H9 (cell line): ENCODE results near the gene IRF7. TPM values are rescaled to one million over a fixed set of nuclear protein-coding genes. Genes with fewer than 3 reads are reported as not detected.

ENCODE experiments used
- DNase-seq: peaks from one replicate; pipeline ENCODE4 v3.0.0-alpha.2; 2017
- H2AFZ ChIP-seq: one replicate; pipeline ENCODE4 v1.6.1; 2013; ENCODE audit warnings: mild to moderate bottlenecking, low read length, control low read depth, moderate library complexity
- H2AK5ac ChIP-seq: 2 replicates; pipeline ENCODE4 v1.6.1; 2013; ENCODE audit warnings: low read length, control low read depth, mixed read lengths; ENCODE audit not compliant: insufficient read length
- H2BK120ac ChIP-seq: one replicate; pipeline ENCODE4 v1.6.1; 2013; ENCODE audit warnings: low read depth, mild to moderate bottlenecking, low read length, control low read depth, inconsistent platforms; ENCODE audit not compliant: poor library complexity, severe bottlenecking
- H2BK12ac ChIP-seq: 2 replicates; pipeline ENCODE4 v1.6.1; 2013; ENCODE audit warnings: low read length, control low read depth, mixed read lengths, low read depth; ENCODE audit not compliant: insufficient read length
- H2BK15ac ChIP-seq: 2 replicates; pipeline ENCODE4 v1.6.1; 2013; ENCODE audit warnings: low read depth, low read length, control low read depth
- H2BK20ac ChIP-seq: one replicate; pipeline ENCODE4 v1.6.1; 2013; ENCODE audit warnings: low read depth, mild to moderate bottlenecking, low read length, control low read depth, inconsistent platforms; ENCODE audit not compliant: poor library complexity, severe bottlenecking
- H2BK5ac ChIP-seq: 2 replicates; pipeline ENCODE4 v1.6.1; 2013; ENCODE audit warnings: low read length, control low read depth, mixed read lengths; ENCODE audit not compliant: insufficient read length
- H3K14ac ChIP-seq: 2 replicates; pipeline ENCODE4 v1.6.1; 2013; ENCODE audit warnings: low read length, control low read depth; ENCODE audit not compliant: insufficient read depth
- H3K18ac ChIP-seq: 2 replicates; pipeline ENCODE4 v1.6.1; 2013; ENCODE audit warnings: low read depth, mild to moderate bottlenecking, mixed read lengths, low read length, control low read depth; ENCODE audit not compliant: insufficient read length
- H3K23ac ChIP-seq: 2 replicates; pipeline ENCODE4 v1.6.1; 2013; ENCODE audit warnings: low read length, control low read depth, mixed read lengths, low read depth; ENCODE audit not compliant: insufficient read length
- H3K23me2 ChIP-seq: 2 replicates; pipeline ENCODE4 v1.6.1; 2013; ENCODE audit warnings: low read depth, mild to moderate bottlenecking, mixed read lengths, low read length, control low read depth; ENCODE audit not compliant: insufficient read length, poor library complexity, severe bottlenecking
- H3K27ac ChIP-seq: 2 replicates; pipeline ENCODE4 v1.5.1; 2013; ENCODE audit warnings: low read length, control low read depth, mixed read lengths, low read depth; ENCODE audit not compliant: insufficient read length
- H3K27me3 ChIP-seq: 2 replicates; pipeline ENCODE4 v1.6.1; 2013; ENCODE audit warnings: low read length, control low read depth, inconsistent platforms; ENCODE audit not compliant: insufficient read depth
- H3K4ac ChIP-seq: 2 replicates; pipeline ENCODE4 v1.6.1; 2013; ENCODE audit warnings: low read depth, mild to moderate bottlenecking, control low read depth, inconsistent platforms, low read length, moderate library complexity
- H3K4me1 ChIP-seq: 2 replicates; pipeline ENCODE4 v1.6.1; 2013; ENCODE audit warnings: low read length, control low read depth, inconsistent platforms; ENCODE audit not compliant: insufficient read depth
- H3K4me2 ChIP-seq: 2 replicates; pipeline ENCODE4 v1.6.1; 2013; ENCODE audit warnings: low read length, control low read depth, mixed read lengths; ENCODE audit not compliant: insufficient read length, insufficient read depth
- H3K56ac ChIP-seq: 2 replicates; pipeline ENCODE4 v1.6.1; 2013; ENCODE audit warnings: low read depth, mild to moderate bottlenecking, mixed read lengths, low read length, control low read depth; ENCODE audit not compliant: insufficient read length
- H3K79me1 ChIP-seq: 2 replicates; pipeline ENCODE4 v1.6.1; 2013; ENCODE audit warnings: low read depth, mild to moderate bottlenecking, moderate library complexity, low read length, control low read depth, inconsistent platforms; ENCODE audit not compliant: insufficient read depth, poor library complexity, severe bottlenecking
- H3K79me2 ChIP-seq: 2 replicates; pipeline ENCODE4 v1.6.1; 2013; ENCODE audit warnings: low read length, control low read depth, inconsistent platforms; ENCODE audit not compliant: insufficient read depth
- H3K9ac ChIP-seq: 2 replicates; pipeline ENCODE4 v1.6.1; 2013; ENCODE audit warnings: low read length, control low read depth, mixed read lengths; ENCODE audit not compliant: insufficient read length; ENCODE audit errors: extremely low read depth
- H3K9me3 ChIP-seq: one replicate; pipeline ENCODE4 v1.6.1; 2013; ENCODE audit warnings: low read depth, low read length, inconsistent platforms; ENCODE audit not compliant: control insufficient read depth
- H3T11ph ChIP-seq: one replicate; pipeline ENCODE4 v1.6.1; 2013; ENCODE audit warnings: mild to moderate bottlenecking, low read length, control low read depth, inconsistent platforms
- H4K20me1 ChIP-seq: one replicate; pipeline ENCODE4 v1.6.1; 2013; ENCODE audit not compliant: control insufficient read depth, insufficient read length, insufficient read depth
- H4K5ac ChIP-seq: 2 replicates; pipeline ENCODE4 v1.6.1; 2013; ENCODE audit warnings: low read depth, mild to moderate bottlenecking, mixed read lengths, low read length, control low read depth; ENCODE audit not compliant: insufficient read length
- H4K8ac ChIP-seq: replicated peaks from 2 replicates; pipeline ENCODE4 v1.6.1; 2013; ENCODE audit warnings: low read length, control low read depth, mixed read lengths, low read depth; ENCODE audit not compliant: insufficient read length
- H4K91ac ChIP-seq: 2 replicates; pipeline ENCODE4 v1.6.1; 2013; ENCODE audit warnings: low read depth, mild to moderate bottlenecking, moderate library complexity, mixed read lengths, low read length, control low read depth; ENCODE audit not compliant: insufficient read length
- H3K27ac Mint-ChIP-seq, 3 experiments: 2 replicates in 2 of 3; 3 replicates in 1 of 3; pipeline ENCODE4 v1.8.0; 2020 to 2021; ENCODE audit warnings: mixed read lengths in 3 of 3, mild to moderate bottlenecking in 1 of 3, moderate library complexity in 1 of 3
- H3K27me3 Mint-ChIP-seq: 2 replicates; pipeline ENCODE4 v1.8.0; 2021; ENCODE audit warnings: low read depth, mild to moderate bottlenecking, moderate library complexity, mixed read lengths
- H3K36me3 Mint-ChIP-seq, 3 experiments: 2 replicates in 2 of 3; 3 replicates in 1 of 3; pipeline ENCODE4 v1.8.0; 2020 to 2021; ENCODE audit warnings: low read depth in 3 of 3, mixed read lengths in 3 of 3; ENCODE audit not compliant: insufficient read depth in 1 of 3
- H3K4me1 Mint-ChIP-seq, 2 experiments: 2 replicates each; pipeline ENCODE4 v1.8.0; 2020; ENCODE audit warnings: mixed read lengths in 2 of 2
- H3K4me3 Mint-ChIP-seq, 2 experiments: 2 replicates in 1 of 2; 3 replicates in 1 of 2; pipeline ENCODE4 v1.8.0; 2020 to 2021; ENCODE audit warnings: mild to moderate bottlenecking in 2 of 2, mixed read lengths in 2 of 2, moderate library complexity in 1 of 2
- H3K9me3 Mint-ChIP-seq, 2 experiments: 2 replicates in 1 of 2; 3 replicates in 1 of 2; pipeline ENCODE4 v1.8.0; 2020; ENCODE audit warnings: mild to moderate bottlenecking in 2 of 2, mixed read lengths in 2 of 2, moderate library complexity in 1 of 2
- CTCF ChIP-seq: fragments of 200-600 bp; sonication (generic); conservative IDR thresholded peaks from 3 replicates; pipeline ENCODE4 v1.8.0; 2021; ENCODE audit warnings: antibody characterized with exemption, mild to moderate bottlenecking
- WGBS: extraction: QIAGEN DNeasy Blood & Tissue Kit; methylation state at CpG from one replicate; pipeline ENCODE4 v1.1.7; 2013; ENCODE audit warnings: missing lambda C conversion rate, low lambda C conversion rate, mixed read lengths; ENCODE audit not compliant: insufficient read length; ENCODE audit errors: extremely low coverage; 5-methylcytosine and 5-hydroxymethylcytosine counted together
- total RNA-seq: library from RNA; stranded (reverse); gene quantifications from 2 replicates; pipeline ENCODE4 v1.2.1, GENCODE V29; 2021

IRF7 gene
- total RNA-seq, 1 experiment from 2014 or later = 9.8 TPM

- H2BK20ac ChIP-seq = no peak overlapping the region
- no peaks in the 10 kb centered on the region for H3K9me3 ChIP-seq
- no peak overlapping the region for H2BK5ac ChIP-seq
- H3K4me3 Mint-ChIP-seq = no peak overlapping the region
- no peak overlapping the region for H3K14ac ChIP-seq
- H3K56ac ChIP-seq = no peak overlapping the region
- no peak overlapping the region for H2AK5ac ChIP-seq
- no CpG with 5 or more reads among the region's 28 CpGs for WGBS
- no peak overlapping the region for H3K18ac ChIP-seq
- H3K23ac ChIP-seq = no peak overlapping the region
- no peak for DNase-seq
- H3K27ac ChIP-seq = no peak overlapping the region
- H3K79me2 ChIP-seq = no peaks in the 10 kb centered on the region
- no peak overlapping the region for H3K9ac ChIP-seq
- no peak overlapping the region for H3K27ac Mint-ChIP-seq
- H3K4me1 Mint-ChIP-seq = peaks cover 3 to 4% of the 10 kb centered on the region in 2 experiments; a peak in 1 of 4 replicates
- H2BK120ac ChIP-seq = no peak overlapping the region
- H4K8ac ChIP-seq = no peak overlapping the region
- no peak overlapping the region for H2BK12ac ChIP-seq
- no peaks in the 10 kb centered on the region for H3K27me3 ChIP-seq
- peaks cover 23 to 66% (median 61%) of the 10 kb centered on the region in 3 experiments for H3K36me3 Mint-ChIP-seq
- H3K4me1 ChIP-seq = no peaks in the 10 kb centered on the region
- no peak overlapping the region for H3K4ac ChIP-seq
- no peak overlapping the region for H3K4me2 ChIP-seq
- TF ChIP-seq CTCF = no peak
- H3K9me3 Mint-ChIP-seq = no peaks in the 10 kb centered on the region
- H2AFZ ChIP-seq = no peak overlapping the region
- no peaks in the 10 kb centered on the region for H3K27me3 Mint-ChIP-seq
- no peak overlapping the region for H2BK15ac ChIP-seq
- no peak overlapping the region for H4K91ac ChIP-seq
- no peak overlapping the region for H3T11ph ChIP-seq
- H3K79me1 ChIP-seq = no peaks in the 10 kb centered on the region
- no peak overlapping the region for H4K5ac ChIP-seq
- peaks cover 3% of the 10 kb centered on the region for H4K20me1 ChIP-seq
- no peaks in the 10 kb centered on the region for H3K23me2 ChIP-seq
Measured at GRCh38 chr11:609341-609811, 6.4 kb downstream of the IRF7 start.
